ENCODE data around the gene RNF223. TPM values are rescaled to one million over a fixed set of nuclear protein-coding genes. Genes with fewer than 3 reads are reported as not detected.

RNF223 gene
- total and polyA plus RNA-seq, 2 donors (not counting 3 experiments of a cell fraction or from before 2014, with no cell fraction given): not detected

- TF ChIP-seq, protein P1, sequence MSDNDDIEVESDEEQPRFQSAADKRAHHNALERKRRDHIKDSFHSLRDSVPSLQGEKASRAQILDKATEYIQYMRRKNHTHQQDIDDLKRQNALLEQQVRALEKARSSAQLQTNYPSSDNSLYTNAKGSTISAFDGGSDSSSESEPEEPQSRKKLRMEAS (IDR thresholded peaks at IDR 0.05; ENCODE audit: insufficient read depth, insufficient read length): no peak
- no peak for TF ChIP-seq EZH2 (IDR thresholded peaks at IDR 0.05; ENCODE audit: borderline replicate concordance, low read depth, low read length, severe bottlenecking)
- no peak overlapping the region for H3K27ac ChIP-seq (ENCODE audit: insufficient read depth, low read depth, low read length)
- H3K9me1 ChIP-seq (replicated peaks; ENCODE audit: control insufficient read depth, extremely low read depth, insufficient read depth, low read length): no peaks in the 10 kb centered on the region
- no peak overlapping the region for H3K4me2 ChIP-seq (ENCODE audit: insufficient read depth, low read length)
- dilution Hi-C loops (cut with MboI; ENCODE audit: extremely low pct_ligation_motif_present, low sequenced_read_pairs) (no loop called here), intact Hi-C loops (cut with micrococcal nuclease) (no loop called here)
- POLR2A ChIA-PET: no interaction called here
- no peak for DNase-seq (ENCODE audit: low read depth, low spot score)
- no peak overlapping the region for H3K4me3 ChIP-seq (replicated peaks in 1 of 3; ENCODE audit: insufficient read depth in 1 of 3, low read depth in 1 of 3, low read length in 3 of 3)
- H3K9me3 ChIP-seq (replicated peaks; ENCODE audit: control insufficient read depth, insufficient read depth, low read length): no peaks in the 10 kb centered on the region
- no peaks in the 10 kb centered on the region for H3K4me1 ChIP-seq (ENCODE audit: control insufficient read depth, extremely low read depth, insufficient read depth, low read length)
- H3K27me3 ChIP-seq (ENCODE audit: control insufficient read depth in 2 of 2, insufficient read depth in 2 of 2, low read length in 2 of 2): no peaks in the 10 kb centered on the region
- CTCF ChIA-PET: no interaction called here
- H4K20me1 ChIP-seq (replicated peaks; ENCODE audit: control insufficient read depth, extremely low read depth, insufficient read depth, low read length): no peaks in the 10 kb centered on the region
- FAIRE-seq: no peak
- H2AFZ ChIP-seq (ENCODE audit: low read depth, low read length): no peak overlapping the region
- no TSS peak for BruUV-seq (replicated peaks)
- no peaks in the 10 kb centered on the region for H3K36me3 ChIP-seq (ENCODE audit: control insufficient read depth in 2 of 2, extremely low read depth in 1 of 2, insufficient read depth in 2 of 2, low read length in 2 of 2)
- H3K79me2 ChIP-seq (ENCODE audit: control insufficient read depth, insufficient read depth, low read length): no peaks in the 10 kb centered on the region
- H3K9ac ChIP-seq (replicated peaks; ENCODE audit: extremely low read depth, insufficient read depth, low read length): no peak overlapping the region
These were observed 20.9 kb upstream of the RNF223 start for GRCh38 chr1:1094981-1095380.

DNA sequence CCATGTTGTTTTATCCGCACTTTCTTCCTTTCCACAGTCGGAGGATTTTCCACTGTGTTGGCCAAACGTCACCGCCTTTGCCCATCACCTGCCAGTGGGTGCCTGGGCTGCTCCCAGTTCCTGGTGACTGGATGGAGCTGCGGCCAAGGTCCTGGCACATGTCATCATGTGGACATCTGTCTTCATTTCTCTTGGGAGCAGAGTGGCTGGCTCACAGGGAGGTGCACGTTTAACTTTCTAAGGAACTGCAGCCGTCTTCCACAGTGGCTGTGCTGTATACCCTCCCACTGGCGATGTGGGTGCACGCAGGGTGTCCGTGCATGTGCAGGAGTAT is 19.5 kb upstream of the RNF223 start:
- dilution Hi-C loops (cut with MboI; ENCODE audit: extremely low pct_ligation_motif_present, low sequenced_read_pairs) (no loop called here), intact Hi-C loops (cut with micrococcal nuclease) (no loop called here)
- no peak overlapping the region for H3K4me3 ChIP-seq (replicated peaks in 1 of 3; ENCODE audit: insufficient read depth in 1 of 3, low read depth in 1 of 3, low read length in 3 of 3)
- no peaks in the 10 kb centered on the region for H3K9me3 ChIP-seq (replicated peaks; ENCODE audit: control insufficient read depth, insufficient read depth, low read length)
- FAIRE-seq: no peak
- H3K9ac ChIP-seq (replicated peaks; ENCODE audit: extremely low read depth, insufficient read depth, low read length): no peak overlapping the region
- TF ChIP-seq GATA2 (IDR thresholded peaks at IDR 0.05; ENCODE audit: insufficient read depth, insufficient read length, low read depth, low read length) (no peak), MYC (IDR thresholded peaks at IDR 0.05; ENCODE audit: low read depth, low read length) (no peak), CTCF (IDR thresholded peaks at IDR 0.05; ENCODE audit: extremely low read depth in 1 of 2, insufficient read depth in 1 of 2, low read depth in 1 of 2, low read length in 2 of 2) (no peak), EZH2 (IDR thresholded peaks at IDR 0.05; ENCODE audit: borderline replicate concordance, low read depth, low read length, severe bottlenecking) (no peak), POLR2A (IDR thresholded peaks at IDR 0.05; ENCODE audit: low read depth, low read length) (no peak), JUN (IDR thresholded peaks at IDR 0.05; ENCODE audit: borderline replicate concordance, insufficient read depth, insufficient read length, low read depth) (no peak), POLR2AphosphoS5 (IDR thresholded peaks at IDR 0.05; ENCODE audit: insufficient read depth, low read depth, low read length) (no peak), FOS (IDR thresholded peaks at IDR 0.05; ENCODE audit: borderline replicate concordance, insufficient read depth, low read length) (no peak)
- TF ChIP-seq, protein P1 (IDR thresholded peaks at IDR 0.05; ENCODE audit: insufficient read depth, insufficient read length): no peak
- no TSS peak for BruUV-seq (replicated peaks)
- H4K20me1 ChIP-seq (replicated peaks; ENCODE audit: control insufficient read depth, extremely low read depth, insufficient read depth, low read length): no peaks in the 10 kb centered on the region
- DNase-seq (ENCODE audit: low read depth, low spot score): no peak
- H3K4me2 ChIP-seq (ENCODE audit: insufficient read depth, low read length): no peak overlapping the region
- CTCF ChIA-PET: no interaction called here
- H3K27ac ChIP-seq (ENCODE audit: insufficient read depth, low read depth, low read length): no peak overlapping the region
- no peaks in the 10 kb centered on the region for H3K79me2 ChIP-seq (ENCODE audit: control insufficient read depth, insufficient read depth, low read length)
- H3K27me3 ChIP-seq (ENCODE audit: control insufficient read depth in 2 of 2, insufficient read depth in 2 of 2, low read length in 2 of 2): no peaks in the 10 kb centered on the region
- H3K9me1 ChIP-seq (replicated peaks; ENCODE audit: control insufficient read depth, extremely low read depth, insufficient read depth, low read length): no peaks in the 10 kb centered on the region
- H3K36me3 ChIP-seq (ENCODE audit: control insufficient read depth in 2 of 2, extremely low read depth in 1 of 2, insufficient read depth in 2 of 2, low read length in 2 of 2): no peaks in the 10 kb centered on the region
- POLR2A ChIA-PET: no interaction called here
- no peaks in the 10 kb centered on the region for H3K4me1 ChIP-seq (ENCODE audit: control insufficient read depth, extremely low read depth, insufficient read depth, low read length)
- H2AFZ ChIP-seq (ENCODE audit: low read depth, low read length): no peak overlapping the region
